ENCODE measurements around the gene EZH1. TPM values are rescaled to one million over a fixed set of nuclear protein-coding genes. Genes with fewer than 3 reads are reported as not detected.
"Not testable (repeated sequence)": the region's sequence is repeated elsewhere in the genome, so short reads cannot be mapped to it uniquely, and the experiment has no call there.

EZH1 gene
- polyA plus RNA-seq, 5 donors: 27.1 to 51.7 (median 37.1) TPM

DNA sequence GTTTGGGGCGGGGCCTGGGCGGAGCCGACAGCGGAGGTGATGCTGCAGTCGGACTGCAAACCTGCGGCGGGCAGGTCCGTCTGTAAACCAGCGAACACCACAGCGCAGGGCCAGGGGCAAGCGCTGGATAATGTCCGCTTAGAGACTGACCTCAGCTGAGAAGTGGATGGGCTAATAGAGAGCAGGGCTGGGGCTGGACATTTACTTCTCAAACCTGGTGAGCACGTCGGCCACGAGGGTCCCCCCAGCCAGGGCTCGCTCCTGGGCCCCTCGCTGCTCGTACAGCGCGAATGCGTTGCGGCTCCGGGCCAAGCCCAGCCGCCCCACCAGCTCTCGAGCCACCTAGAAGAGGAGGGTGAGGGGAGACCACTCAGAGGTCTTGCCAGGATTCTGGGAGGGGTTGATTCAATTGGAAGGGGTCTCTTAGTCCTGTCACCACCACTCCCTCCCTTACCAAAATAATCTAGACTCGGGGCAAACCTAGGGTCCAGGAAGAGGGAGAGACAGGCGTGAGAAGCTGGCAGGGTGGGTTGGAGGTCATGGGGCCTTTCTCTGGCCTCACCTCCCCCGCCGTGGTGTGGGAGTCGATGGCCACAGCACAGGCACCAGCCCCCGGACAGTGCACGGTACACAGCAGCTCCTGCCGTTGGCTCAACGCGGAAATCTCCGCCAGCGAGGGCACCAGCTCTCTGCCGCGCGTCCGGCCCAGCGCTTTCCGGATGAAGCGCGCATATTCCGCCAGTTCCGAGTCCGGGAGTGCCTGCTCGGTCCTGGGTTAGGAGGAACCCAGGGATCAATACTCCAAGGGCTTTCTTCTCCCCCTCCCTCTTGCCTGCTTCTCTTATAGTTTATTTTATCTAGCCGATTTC lies 73.8 kb downstream of the EZH1 start:
- no peak for DNase-seq

GRCh38 chr17:42669977-42670788 lies 74.7 kb downstream of the EZH1 start:
- no peak for DNase-seq

- no peak for DNase-seq
These were observed 75.2 kb downstream of the EZH1 start for GRCh38 chr17:42669705-42669976.

DNA sequence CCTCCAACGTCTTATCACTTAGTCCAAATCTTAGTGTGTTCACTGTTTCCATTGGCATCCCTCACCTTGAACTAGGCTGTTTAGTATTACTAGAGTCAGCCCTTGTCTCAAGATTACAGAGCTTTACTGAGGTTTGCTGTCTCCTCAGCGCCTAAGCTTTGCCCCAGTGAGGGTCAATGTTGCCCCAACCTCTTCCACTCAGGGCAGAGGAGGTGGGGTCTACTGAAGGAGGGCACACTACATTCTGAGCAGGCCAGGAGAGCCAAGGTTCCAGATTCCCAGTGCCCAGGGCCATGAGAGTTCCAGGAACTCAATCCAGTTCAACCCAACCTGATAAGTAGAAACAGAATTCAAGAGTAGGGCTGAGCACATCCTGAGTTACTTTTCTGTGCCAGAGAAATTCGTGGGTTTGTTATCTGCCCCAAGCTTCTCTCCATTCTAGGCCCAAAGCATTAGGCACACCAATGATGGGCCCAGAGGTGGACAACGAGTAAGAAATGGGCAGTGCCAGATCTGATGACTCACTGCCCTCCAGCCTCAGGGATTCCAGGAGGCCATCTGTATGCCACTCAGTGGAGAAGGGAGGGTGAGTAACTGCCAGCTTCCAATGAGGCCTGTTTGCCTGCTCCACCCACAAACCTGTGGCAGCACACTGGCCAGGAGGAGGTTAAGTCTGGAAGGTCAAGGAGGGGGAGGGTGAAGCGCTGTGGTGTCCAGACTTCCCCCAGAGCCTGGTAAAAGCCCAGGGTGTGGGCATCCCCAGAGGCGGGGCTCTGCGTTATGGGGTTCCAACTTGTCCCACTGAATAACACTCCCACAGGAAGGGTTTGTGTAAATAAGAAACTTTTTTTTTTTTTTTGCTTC lies 77.5 kb downstream of the EZH1 start:
- no peak for DNase-seq

DNA sequence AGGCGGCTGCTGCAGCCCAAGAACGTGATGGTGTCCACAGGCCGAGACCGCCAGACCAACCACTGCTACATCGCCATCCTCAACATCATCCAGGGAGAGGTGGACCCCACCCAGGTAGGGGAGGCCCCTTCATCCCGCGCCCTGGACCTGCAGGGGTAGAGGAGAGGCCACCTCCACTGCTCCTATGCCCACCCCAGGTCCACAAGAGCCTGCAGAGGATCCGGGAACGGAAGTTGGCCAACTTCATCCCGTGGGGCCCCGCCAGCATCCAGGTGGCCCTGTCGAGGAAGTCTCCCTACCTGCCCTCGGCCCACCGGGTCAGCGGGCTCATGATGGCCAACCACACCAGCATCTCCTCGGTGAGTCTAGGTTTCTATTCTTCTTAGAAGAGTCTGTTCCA lies 78.7 kb downstream of the EZH1 start:
- not testable (repeated sequence) for DNase-seq

DNA sequence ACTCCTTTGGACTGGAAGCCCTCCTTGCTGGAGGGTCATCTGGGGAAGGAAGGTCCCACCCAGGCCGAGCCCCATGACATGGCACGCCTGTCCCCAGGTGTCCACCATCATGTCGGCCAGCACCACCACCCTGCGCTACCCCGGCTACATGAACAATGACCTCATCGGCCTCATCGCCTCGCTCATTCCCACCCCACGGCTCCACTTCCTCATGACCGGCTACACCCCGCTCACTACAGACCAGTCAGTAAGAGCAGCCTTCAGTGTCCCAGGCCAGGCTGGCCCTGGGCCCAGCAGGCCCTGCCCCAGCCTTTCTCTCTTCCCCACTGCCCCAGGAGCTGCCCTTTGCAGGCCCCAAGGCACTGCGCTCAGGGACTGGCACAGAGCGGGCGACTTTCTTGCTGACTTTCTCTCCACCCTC lies 79.2 kb downstream of the EZH1 start:
- DNase-seq: no peak

DNA sequence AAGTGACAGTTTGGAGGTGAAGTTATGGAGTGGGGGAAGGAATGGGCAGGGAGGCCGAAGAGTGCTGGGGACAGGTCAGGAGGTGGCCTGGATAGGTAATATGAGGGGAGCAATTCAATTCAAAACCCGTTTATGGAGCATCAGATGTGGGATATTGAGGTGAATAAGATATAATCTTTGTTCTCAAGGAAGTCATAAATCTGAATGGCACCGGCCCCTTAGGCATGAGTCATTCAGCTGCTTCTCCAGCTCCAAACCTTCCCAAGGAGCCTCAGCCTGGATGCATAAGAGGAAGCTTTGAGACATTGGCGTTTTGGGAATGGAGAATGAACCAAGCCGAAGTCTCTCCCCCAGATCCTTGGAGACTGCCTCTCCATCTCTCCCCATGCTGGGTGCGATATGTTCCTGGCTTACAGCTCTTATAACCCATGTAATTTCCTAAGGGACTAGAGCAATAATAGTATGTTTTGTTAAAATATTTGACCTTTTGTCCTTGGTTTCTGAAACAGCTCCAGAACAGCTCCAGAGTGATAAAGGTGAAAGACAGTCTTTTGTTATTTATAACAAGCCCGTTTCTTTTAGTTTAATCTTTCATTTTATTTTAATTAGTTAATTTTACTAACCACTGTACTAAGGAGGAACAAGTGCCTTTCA lies 84.0 kb downstream of the EZH1 start:
- no peak for DNase-seq

- not testable (repeated sequence) for DNase-seq
These were observed 84.9 kb downstream of the EZH1 start for GRCh38 chr17:42659932-42660274.

DNA sequence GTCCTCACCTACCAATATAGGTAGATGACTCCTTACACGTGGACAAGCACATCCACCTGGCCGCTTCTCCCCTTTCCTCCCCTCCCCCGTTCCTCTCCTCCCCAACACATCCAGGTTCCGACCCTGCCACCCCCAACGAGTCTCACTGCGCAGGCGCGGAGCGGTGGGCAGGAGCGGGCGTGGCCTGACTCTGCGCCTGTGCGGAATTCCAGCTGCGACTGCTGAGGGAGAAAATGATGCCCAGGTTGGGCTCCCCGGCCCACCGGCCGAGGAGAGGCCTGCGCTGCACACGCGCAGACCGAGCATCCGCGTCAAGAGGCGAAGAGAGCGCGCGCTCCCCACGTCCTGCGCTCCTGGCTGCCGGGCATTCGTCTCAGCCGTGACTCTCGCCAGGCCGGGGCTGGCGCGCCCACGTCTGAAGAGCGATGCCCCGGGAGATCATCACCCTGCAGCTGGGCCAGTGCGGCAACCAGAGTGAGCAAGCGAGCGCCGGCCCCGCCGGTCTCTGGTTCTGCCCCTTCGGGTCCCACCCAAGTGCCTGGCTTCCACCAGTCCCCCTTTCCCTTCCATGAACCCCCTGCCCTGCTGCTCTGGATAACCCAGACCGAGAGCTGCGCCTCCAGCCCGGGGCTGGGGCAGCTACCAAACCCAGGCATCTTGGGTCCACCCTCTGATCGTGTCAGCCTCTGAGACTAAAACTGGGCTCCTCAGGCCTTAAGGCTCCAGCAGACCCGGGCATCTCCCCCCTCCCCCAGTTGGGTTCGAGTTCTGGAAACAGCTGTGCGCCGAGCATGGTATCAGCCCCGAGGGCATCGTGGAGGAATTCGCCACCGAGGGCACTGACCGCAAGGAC lies 85.5 kb downstream of the EZH1 start, which contains the start of gene TUBG2:
TSS of gene TUBG2 (plus strand) at position 206 of the 853 bp plus-strand sequence. CDS start at position 426, 220 bp downstream.
- DNase-seq: peak; percentile 88 to 90

GRCh38 chr17:42657824-42658588 lies 86.8 kb downstream of the EZH1 start:
- no peak for DNase-seq

DNA sequence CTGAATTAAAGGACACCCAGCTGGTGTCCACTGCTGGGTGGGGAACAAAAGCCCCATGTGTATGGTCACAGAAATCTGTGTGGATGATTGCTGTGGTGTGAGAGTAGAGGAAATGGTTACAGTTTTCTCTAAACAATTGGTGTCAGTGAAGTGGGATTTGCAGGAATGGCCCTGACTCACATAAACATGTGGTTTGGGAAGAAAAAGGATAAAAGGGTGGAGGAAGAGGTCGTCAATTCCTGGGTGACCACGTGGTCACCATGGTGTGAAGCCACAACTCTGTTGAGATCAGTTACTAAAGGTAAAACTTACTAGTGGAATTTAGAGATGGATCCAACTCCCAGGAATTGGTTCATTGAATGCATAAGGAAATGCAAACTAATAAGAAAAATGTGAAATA lies 89.3 kb downstream of the EZH1 start:
- DNase-seq: no peak

DNA sequence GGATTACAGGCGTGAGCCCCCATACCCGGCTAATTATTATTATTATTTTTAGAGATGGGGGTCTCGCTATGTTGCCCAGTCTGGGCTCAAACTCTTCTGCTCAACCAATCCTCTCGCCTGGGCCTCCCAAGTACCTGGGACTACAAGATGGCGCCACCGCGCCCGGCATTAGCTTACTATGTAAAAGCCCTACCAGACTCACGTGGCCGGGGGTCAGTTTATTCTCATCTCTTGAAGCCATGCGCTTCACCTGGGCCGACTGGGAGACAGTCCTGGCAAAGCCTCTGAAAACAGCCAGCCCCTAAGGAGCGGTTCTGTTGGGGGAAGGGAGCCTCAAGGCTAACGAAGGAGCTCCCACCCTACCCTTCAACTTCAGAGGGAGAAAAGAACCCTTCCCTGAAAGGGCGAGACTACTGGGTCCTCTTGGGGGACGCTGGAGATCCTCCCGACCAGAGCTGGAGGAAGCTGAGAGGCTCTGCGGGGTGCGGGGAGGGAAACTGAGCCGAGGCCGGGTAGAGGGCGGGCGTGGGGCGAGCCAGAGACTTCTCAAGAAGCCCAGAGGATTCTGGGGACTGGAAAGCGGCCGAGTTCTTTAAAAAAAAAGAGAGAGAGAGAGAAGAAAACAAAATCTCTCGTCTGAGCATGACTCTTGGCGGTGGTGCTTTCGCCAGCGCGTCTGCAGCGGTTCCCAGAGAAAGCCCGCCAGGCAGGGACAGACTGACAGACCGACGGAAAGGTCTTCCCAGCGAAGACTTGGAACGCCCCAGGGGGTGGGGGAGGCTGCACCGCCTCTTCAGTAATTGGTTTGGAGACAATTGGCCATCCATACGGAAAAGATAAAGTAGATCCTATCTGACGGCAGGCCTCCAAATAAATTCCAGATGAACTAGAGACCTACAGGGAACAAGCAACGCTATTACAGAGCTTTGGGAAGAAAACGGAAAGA lies 91.4 kb downstream of the EZH1 start:
- peak; percentile 77 to 86 for DNase-seq

GRCh38 chr17:42651392-42651791 lies 93.4 kb downstream of the EZH1 start:
- no peak for DNase-seq

Other genes with a start within 250 kb of the EZH1 start
- 10 to 100 TPM in 4 of 5 donors, 1 to 10 TPM in 1; 9.8 to 19.2 (median 14.4) TPM for gene NAGLU, start 208.8 kb downstream of the EZH1 start, polyA plus RNA-seq (ENCODE audit: insufficient read depth in 1 of 5, insufficient read length in 5 of 5, low replicate concordance in 1 of 5)
- 1 to 10 TPM; 3.2 to 5.8 (median 4.5) TPM for gene HSD17B1, start 192.1 kb downstream of the EZH1 start, polyA plus RNA-seq (ENCODE audit: insufficient read depth in 1 of 5, insufficient read length in 5 of 5, low replicate concordance in 1 of 5)
- gene COASY, start 182.9 kb downstream of the EZH1 start, polyA plus RNA-seq (ENCODE audit: insufficient read depth in 1 of 5, insufficient read length in 5 of 5, low replicate concordance in 1 of 5): 10 to 100 TPM; 33.5 to 46.9 (median 41.0) TPM
- 10 to 100 TPM; 37.5 to 45.9 (median 39.9) TPM for gene MLX, start 177.9 kb downstream of the EZH1 start, polyA plus RNA-seq (ENCODE audit: insufficient read depth in 1 of 5, insufficient read length in 5 of 5, low replicate concordance in 1 of 5)
- 10 to 100 TPM; 17.1 to 24.1 (median 18.2) TPM for gene PSMC3IP, start 167.3 kb downstream of the EZH1 start, polyA plus RNA-seq (ENCODE audit: insufficient read depth in 1 of 5, insufficient read length in 5 of 5, low replicate concordance in 1 of 5)
- gene RETREG3, start 135.7 kb downstream of the EZH1 start, polyA plus RNA-seq (ENCODE audit: insufficient read depth in 1 of 5, insufficient read length in 5 of 5, low replicate concordance in 1 of 5): 10 to 100 TPM; 46.1 to 65.3 (median 56.0) TPM
- 10 to 100 TPM; 32.2 to 46.9 (median 34.9) TPM for gene TUBG1, start 135.4 kb downstream of the EZH1 start, polyA plus RNA-seq (ENCODE audit: insufficient read depth in 1 of 5, insufficient read length in 5 of 5, low replicate concordance in 1 of 5)
- 10 to 100 TPM; 25.6 to 44.0 (median 30.0) TPM for gene TUBG2, start 85.8 kb downstream of the EZH1 start, polyA plus RNA-seq (ENCODE audit: insufficient read depth in 1 of 5, insufficient read length in 5 of 5, low replicate concordance in 1 of 5)
- gene PLEKHH3, start 68.0 kb downstream of the EZH1 start, polyA plus RNA-seq (ENCODE audit: insufficient read depth in 1 of 5, insufficient read length in 5 of 5, low replicate concordance in 1 of 5): 10 to 100 TPM; 23.9 to 58.4 (median 34.9) TPM
- 1 to 10 TPM in 2 of 5 donors, under 1 TPM in 3; 0.87 to 1.8 (median 0.97) TPM for gene CCR10, start 63.2 kb downstream of the EZH1 start, polyA plus RNA-seq (ENCODE audit: insufficient read depth in 1 of 5, insufficient read length in 5 of 5, low replicate concordance in 1 of 5)
- 10 to 100 TPM in 2 of 5 donors, 1 to 10 TPM in 3; 7.0 to 13.8 (median 9.5) TPM for gene CNTNAP1, start 62.5 kb downstream of the EZH1 start, polyA plus RNA-seq (ENCODE audit: insufficient read depth in 1 of 5, insufficient read length in 5 of 5, low replicate concordance in 1 of 5)
- gene RAMP2, start 16.2 kb upstream of the EZH1 start, polyA plus RNA-seq (ENCODE audit: insufficient read depth in 1 of 5, insufficient read length in 5 of 5, low replicate concordance in 1 of 5): 100 to 1,000 TPM; 155 to 221 (median 188) TPM
- 10 to 100 TPM; 66.5 to 77.3 (median 74.6) TPM for gene VPS25, start 28.4 kb upstream of the EZH1 start, polyA plus RNA-seq (ENCODE audit: insufficient read depth in 1 of 5, insufficient read length in 5 of 5, low replicate concordance in 1 of 5)
- gene WNK4, start 35.6 kb upstream of the EZH1 start, polyA plus RNA-seq (ENCODE audit: insufficient read depth in 1 of 5, insufficient read length in 5 of 5, low replicate concordance in 1 of 5): 1 to 10 TPM in 4 of 5 donors, under 1 TPM in 1; 0.82 to 2.1 (median 1.6) TPM
- gene COA3, start 53.7 kb upstream of the EZH1 start, polyA plus RNA-seq (ENCODE audit: insufficient read depth in 1 of 5, insufficient read length in 5 of 5, low replicate concordance in 1 of 5): 10 to 100 TPM; 83.6 to 96.6 (median 86.7) TPM
- 1 to 10 TPM; 2.3 to 3.2 (median 2.9) TPM for gene CNTD1, start 53.8 kb upstream of the EZH1 start, polyA plus RNA-seq (ENCODE audit: insufficient read depth in 1 of 5, insufficient read length in 5 of 5, low replicate concordance in 1 of 5)
- gene BECN1, start 79.2 kb upstream of the EZH1 start, polyA plus RNA-seq (ENCODE audit: insufficient read depth in 1 of 5, insufficient read length in 5 of 5, low replicate concordance in 1 of 5): 10 to 100 TPM; 53.9 to 79.4 (median 68.0) TPM
- gene PSME3, start 88.4 kb upstream of the EZH1 start, polyA plus RNA-seq (ENCODE audit: insufficient read depth in 1 of 5, insufficient read length in 5 of 5, low replicate concordance in 1 of 5): 10 to 100 TPM; 65.8 to 81.2 (median 74.9) TPM
- 1 to 10 TPM; 1.8 to 3.1 (median 2.6) TPM for gene AOC2, start 99.5 kb upstream of the EZH1 start, polyA plus RNA-seq (ENCODE audit: insufficient read depth in 1 of 5, insufficient read length in 5 of 5, low replicate concordance in 1 of 5)
- 100 to 1,000 TPM; 116 to 203 (median 162) TPM for gene AOC3, start 106.2 kb upstream of the EZH1 start, polyA plus RNA-seq (ENCODE audit: insufficient read depth in 1 of 5, insufficient read length in 5 of 5, low replicate concordance in 1 of 5)
- gene G6PC1, start 155.8 kb upstream of the EZH1 start, polyA plus RNA-seq (ENCODE audit: insufficient read depth in 1 of 5, insufficient read length in 5 of 5, low replicate concordance in 1 of 5): under 1 TPM in 4 of 5 donors, not detected in 1; 0.04 to 0.12 (median 0.05) TPM
- 10 to 100 TPM; 60.1 to 83.9 (median 66.5) TPM for gene AARSD1, start 219.4 kb upstream of the EZH1 start, polyA plus RNA-seq (ENCODE audit: insufficient read depth in 1 of 5, insufficient read length in 5 of 5, low replicate concordance in 1 of 5)
- 1 to 10 TPM; 1.8 to 5.2 (median 2.1) TPM for gene PTGES3L, start 235.0 kb upstream of the EZH1 start, polyA plus RNA-seq (ENCODE audit: insufficient read depth in 1 of 5, insufficient read length in 5 of 5, low replicate concordance in 1 of 5)
- gene RUNDC1, start 235.5 kb upstream of the EZH1 start, polyA plus RNA-seq (ENCODE audit: insufficient read depth in 1 of 5, insufficient read length in 5 of 5, low replicate concordance in 1 of 5): 10 to 100 TPM; 10.1 to 12.6 (median 10.6) TPM